Colonic mucosa (tissue), 4 donors: ENCODE results near the gene UGGT2. TPM values are rescaled to one million over a fixed set of nuclear protein-coding genes. Genes with fewer than 3 reads are reported as not detected.

Experiments
- DNase-seq: peaks from one replicate; pipeline ENCODE4 v3.0.0-alpha.2; 2020
- H3K27ac ChIP-seq: fragments of 200-600 bp; one replicate; pipeline ENCODE4 v1.8.0; 2021
- H3K27me3 ChIP-seq: fragments of 200-600 bp; one replicate; pipeline ENCODE4 v1.8.0; 2021
- H3K36me3 ChIP-seq: fragments of 200-600 bp; one replicate; pipeline ENCODE4 v1.8.0; 2021
- H3K4me1 ChIP-seq: fragments of 200-600 bp; one replicate; pipeline ENCODE4 v1.8.0; 2021; ENCODE audit warnings: mild to moderate bottlenecking
- H3K4me3 ChIP-seq: fragments of 200-600 bp; one replicate; pipeline ENCODE4 v1.8.0; 2021
- H3K9ac ChIP-seq, 2 donors: one replicate each; pipeline ENCODE4 v1.7.0; 2013; ENCODE audit warnings: control low read depth in 2 of 2, low read depth in 2 of 2, low read length in 2 of 2
- H3K9me3 ChIP-seq: fragments of 200-600 bp; one replicate; pipeline ENCODE4 v1.8.0; 2021
- CTCF ChIP-seq: fragments of 200-600 bp; IDR thresholded peaks from one replicate; pipeline ENCODE4 v1.8.0; 2022; ENCODE audit warnings: antibody characterized with exemption, mild to moderate bottlenecking
- intact Hi-C: fragments of 100-400 bp; cut with DNase I; formaldehyde crosslinking; loops from one replicate; pipeline ENCODE4 v1.14.1; 2022
- total RNA-seq, 2 donors: library from RNA; stranded (reverse); fragmentation: NEBNext Ultra II Directional in 1 of 2; extraction: Animal tissue kit (Norgen Biotek cat#: 25700) in 1 of 2; gene quantifications; one replicate each; pipeline ENCODE4 v1.2.1, GENCODE V29; 2021
- donor health status: healthy.
- donor health status: DM: no; HTN: no; CAD: no.
- donor health status: DM: no; HTN: no; CAD: no.

Gene UGGT2
- total RNA-seq, 2 donors from 2014 or later = 16.3 to 18.0 TPM

- Histone ChIP-seq H3K4me1 (no peaks in the 10 kb centered on the region), H3K36me3 (no peaks in the 10 kb centered on the region), H3K27ac (no peak overlapping the region), H3K4me3 (no peak overlapping the region), H3K9me3 (no peaks in the 10 kb centered on the region), H3K9ac (no peak overlapping the region), H3K27me3 (no peaks in the 10 kb centered on the region)
- DNase-seq = no peak
- TF ChIP-seq CTCF = no peak
- intact Hi-C loops = no loop called here
Measured at GRCh38 chr13:95914991-95915501, 138.2 kb downstream of the UGGT2 start.

- H3K27ac ChIP-seq = no peak overlapping the region
- no peaks in the 10 kb centered on the region for H3K27me3 ChIP-seq
- no peak overlapping the region for H3K4me3 ChIP-seq
- H3K36me3 ChIP-seq = no peaks in the 10 kb centered on the region
- H3K4me1 ChIP-seq = no peaks in the 10 kb centered on the region
- intact Hi-C loops = no loop called here
- no peaks in the 10 kb centered on the region for H3K9me3 ChIP-seq
- TF ChIP-seq CTCF = no peak
- H3K9ac ChIP-seq = no peak overlapping the region
- no peak for DNase-seq
Measured at GRCh38 chr13:95906999-95907398, 146.2 kb downstream of the UGGT2 start.

GRCh38 chr13:95903569-95903968, 149.6 kb downstream of the UGGT2 start:
- H3K9ac ChIP-seq = no peak overlapping the region
- intact Hi-C loops = no loop called here
- no peak for DNase-seq

GRCh38 chr13:95902741-95903140, 150.5 kb downstream of the UGGT2 start:
- TF ChIP-seq CTCF = no peak
- Histone ChIP-seq H3K4me1 (no peaks in the 10 kb centered on the region), H3K36me3 (no peaks in the 10 kb centered on the region), H3K9ac (no peak overlapping the region), H3K4me3 (no peak overlapping the region), H3K27ac (no peak overlapping the region), H3K27me3 (no peaks in the 10 kb centered on the region), H3K9me3 (no peaks in the 10 kb centered on the region)
- DNase-seq = no peak
- intact Hi-C loops = no loop called here

More at GRCh38 chr13:95903569-95903968, 149.6 kb downstream of the UGGT2 start:
- H3K27ac ChIP-seq = no peak overlapping the region
- H3K4me3 ChIP-seq = no peak overlapping the region
- H3K27me3 ChIP-seq = no peaks in the 10 kb centered on the region
- H3K9me3 ChIP-seq = no peaks in the 10 kb centered on the region
- TF ChIP-seq CTCF = no peak
- H3K4me1 ChIP-seq = no peaks in the 10 kb centered on the region
- H3K36me3 ChIP-seq = no peaks in the 10 kb centered on the region

- DNase-seq = no peak
- intact Hi-C loops = no loop called here
- H3K27ac ChIP-seq = no peak overlapping the region
- no peaks in the 10 kb centered on the region for H3K4me1 ChIP-seq
- H3K9me3 ChIP-seq = no peaks in the 10 kb centered on the region
- H3K9ac ChIP-seq = no peak overlapping the region
- no peak overlapping the region for H3K4me3 ChIP-seq
- no peak for TF ChIP-seq CTCF
- H3K27me3 ChIP-seq = no peaks in the 10 kb centered on the region
- H3K36me3 ChIP-seq = no peaks in the 10 kb centered on the region
Measured at GRCh38 chr13:95898256-95898655, 154.9 kb downstream of the UGGT2 start.
